ENCODE measurements around the gene ADGRG6.

DNA sequence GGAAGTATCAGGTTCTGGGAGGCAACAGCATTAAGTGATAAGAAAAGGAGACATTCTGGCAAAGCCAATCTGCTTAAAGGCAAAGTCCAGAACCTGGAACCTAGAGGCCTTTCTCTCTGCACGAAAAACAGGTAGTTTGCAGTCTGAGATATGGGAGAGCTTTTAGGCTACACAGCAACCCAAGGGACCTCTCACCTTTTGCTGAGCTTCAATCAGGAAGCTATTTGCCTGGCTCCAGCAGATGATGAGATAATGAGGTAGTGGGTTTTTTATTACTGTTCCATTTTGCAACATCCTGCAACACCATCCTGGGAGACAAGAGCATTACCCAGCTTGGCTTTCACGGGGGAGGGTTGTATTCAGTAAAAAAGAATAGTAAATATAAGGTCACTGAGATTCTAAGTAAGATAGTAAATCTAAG is 143.1 kb downstream of the ADGRG6 start:
- TF ChIP-seq, protein P1, sequence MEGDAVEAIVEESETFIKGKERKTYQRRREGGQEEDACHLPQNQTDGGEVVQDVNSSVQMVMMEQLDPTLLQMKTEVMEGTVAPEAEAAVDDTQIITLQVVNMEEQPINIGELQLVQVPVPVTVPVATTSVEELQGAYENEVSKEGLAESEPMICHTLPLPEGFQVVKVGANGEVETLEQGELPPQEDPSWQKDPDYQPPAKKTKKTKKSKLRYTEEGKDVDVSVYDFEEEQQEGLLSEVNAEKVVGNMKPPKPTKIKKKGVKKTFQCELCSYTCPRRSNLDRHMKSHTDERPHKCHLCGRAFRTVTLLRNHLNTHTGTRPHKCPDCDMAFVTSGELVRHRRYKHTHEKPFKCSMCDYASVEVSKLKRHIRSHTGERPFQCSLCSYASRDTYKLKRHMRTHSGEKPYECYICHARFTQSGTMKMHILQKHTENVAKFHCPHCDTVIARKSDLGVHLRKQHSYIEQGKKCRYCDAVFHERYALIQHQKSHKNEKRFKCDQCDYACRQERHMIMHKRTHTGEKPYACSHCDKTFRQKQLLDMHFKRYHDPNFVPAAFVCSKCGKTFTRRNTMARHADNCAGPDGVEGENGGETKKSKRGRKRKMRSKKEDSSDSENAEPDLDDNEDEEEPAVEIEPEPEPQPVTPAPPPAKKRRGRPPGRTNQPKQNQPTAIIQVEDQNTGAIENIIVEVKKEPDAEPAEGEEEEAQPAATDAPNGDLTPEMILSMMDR (IDR thresholded peaks at IDR 0.05), result no peak
- no peak for TF ChIP-seq EZH2 (IDR thresholded peaks at IDR 0.05)
- TF ChIP-seq EZH2phosphoT487 (IDR thresholded peaks at IDR 0.05), result no peak
